Measurements from ENCODE around the gene NFIA. TPM values are rescaled to one million over a fixed set of nuclear protein-coding genes. Genes with fewer than 3 reads are reported as not detected.

NFIA gene
- polyA plus RNA-seq, 10 donors: 28.0 to 37.7 (median 32.4) TPM

DNA sequence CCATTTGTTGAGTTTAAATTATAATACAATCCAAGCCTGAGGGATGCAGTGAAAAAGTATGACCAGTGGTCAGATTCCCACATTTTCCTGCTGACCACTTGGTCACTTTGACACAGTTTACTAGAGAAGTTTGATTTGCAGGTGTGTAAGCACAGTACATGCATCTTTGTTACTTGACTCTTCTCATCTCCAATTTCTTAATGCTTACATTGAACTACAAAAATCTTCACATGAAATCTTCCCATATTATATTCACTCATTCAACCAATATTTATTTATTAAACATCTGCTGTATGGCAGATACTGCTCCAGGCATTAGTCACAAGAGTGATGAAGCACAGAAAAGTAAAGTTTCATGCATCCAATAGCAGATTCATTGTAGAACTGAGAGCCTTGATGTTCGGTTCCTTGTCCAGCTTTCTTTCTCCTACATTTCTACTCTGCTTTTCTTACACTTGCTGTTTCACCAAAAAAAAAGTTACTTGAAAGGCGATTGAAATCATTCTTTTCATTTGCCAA, 211.7 kb downstream of the NFIA start:
- peak in 1 of 3 donors; percentile 51 for DNase-seq

DNA sequence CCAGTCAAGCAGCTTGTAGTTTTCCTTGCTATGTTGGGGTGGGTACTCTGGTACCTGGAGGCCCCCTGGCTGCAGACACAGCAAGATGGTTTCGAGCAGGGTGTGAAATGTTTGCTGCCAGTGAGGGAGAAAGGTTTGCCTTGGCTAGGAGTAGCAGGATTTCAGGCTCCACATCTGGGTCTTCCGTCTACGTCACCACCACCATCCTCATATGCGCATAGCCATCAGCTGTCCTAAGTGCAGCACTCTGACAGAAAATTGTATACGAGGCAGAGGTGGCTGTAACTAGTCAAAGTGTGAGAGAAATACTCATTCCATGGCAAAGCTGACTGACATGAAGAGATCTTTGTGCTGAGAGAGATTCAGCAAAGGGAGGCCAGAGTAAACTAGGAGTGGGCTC, 212.6 kb downstream of the NFIA start:
- DNase-seq: no peak

DNA sequence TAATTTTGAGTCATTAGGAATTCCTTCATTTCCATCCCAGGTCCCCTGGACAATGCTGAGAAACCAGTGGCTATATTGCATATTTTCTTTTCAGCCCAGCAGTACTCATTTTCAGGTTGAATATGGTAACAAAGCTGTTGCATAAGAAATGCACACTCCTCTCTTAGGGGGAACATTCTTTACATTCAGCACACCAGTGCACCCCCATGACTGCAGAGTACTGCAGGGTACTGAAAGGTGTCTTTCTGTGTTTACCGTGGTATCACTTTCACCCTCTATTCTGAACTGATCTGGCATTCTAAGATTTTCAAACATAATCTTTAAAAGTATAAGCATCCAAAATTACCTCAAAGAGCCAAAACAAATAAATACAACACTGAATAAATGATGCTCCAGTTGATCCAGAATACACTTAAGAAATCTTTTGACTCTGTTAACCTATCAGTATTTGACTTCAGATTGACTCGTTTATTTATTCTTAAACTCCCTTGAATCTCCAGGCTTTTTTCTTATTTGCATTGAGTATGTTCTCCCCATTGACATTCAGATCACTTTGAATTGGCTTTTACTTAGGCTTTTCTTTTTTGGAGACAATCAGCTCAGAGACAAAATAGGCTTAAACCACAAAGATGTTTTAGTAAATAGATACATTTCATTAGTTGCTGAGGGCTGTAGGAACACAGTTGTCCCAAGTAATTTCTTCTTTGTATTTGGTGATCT, 213.6 kb downstream of the NFIA start:
- no peak for DNase-seq

DNA sequence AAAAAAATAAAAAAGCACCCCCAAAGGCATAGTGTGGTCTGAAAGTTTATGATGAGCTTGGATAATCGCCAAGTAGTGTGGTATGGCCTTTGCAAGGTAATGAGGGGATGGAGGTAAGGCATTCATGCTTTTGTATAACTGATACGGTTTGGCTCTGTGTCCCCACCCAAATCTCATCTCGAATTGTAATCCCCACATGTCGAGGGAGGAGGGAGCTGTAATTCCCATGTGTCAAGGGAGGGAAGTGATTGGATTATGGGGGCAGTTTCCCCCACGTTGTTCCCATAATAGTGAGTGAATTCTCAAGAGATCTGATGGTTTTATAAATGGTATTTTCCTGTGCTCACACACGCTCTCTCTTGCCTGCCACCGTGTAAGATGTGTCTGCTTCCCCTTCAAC, 215.5 kb downstream of the NFIA start:
- DNase-seq: no peak

DNA sequence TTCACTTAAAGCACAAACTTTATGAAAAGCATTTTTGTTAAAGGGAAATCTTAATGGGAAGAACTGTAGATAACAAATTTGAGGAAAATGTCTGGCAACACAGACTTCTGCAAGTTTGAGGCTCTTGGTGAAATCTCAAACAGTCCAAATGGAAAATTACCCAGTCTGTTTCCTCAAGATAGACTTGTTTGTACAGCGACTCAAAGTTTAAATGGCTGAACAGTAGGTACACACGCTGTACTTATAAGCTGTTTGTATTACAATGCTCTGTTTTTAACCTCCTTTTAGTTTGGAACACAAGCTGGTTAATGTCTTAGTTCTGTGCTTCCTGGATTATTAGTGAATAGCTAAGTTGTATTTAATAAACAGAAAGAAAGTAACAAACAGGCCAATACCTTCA, 217.1 kb downstream of the NFIA start:
- DNase-seq: no peak

DNA sequence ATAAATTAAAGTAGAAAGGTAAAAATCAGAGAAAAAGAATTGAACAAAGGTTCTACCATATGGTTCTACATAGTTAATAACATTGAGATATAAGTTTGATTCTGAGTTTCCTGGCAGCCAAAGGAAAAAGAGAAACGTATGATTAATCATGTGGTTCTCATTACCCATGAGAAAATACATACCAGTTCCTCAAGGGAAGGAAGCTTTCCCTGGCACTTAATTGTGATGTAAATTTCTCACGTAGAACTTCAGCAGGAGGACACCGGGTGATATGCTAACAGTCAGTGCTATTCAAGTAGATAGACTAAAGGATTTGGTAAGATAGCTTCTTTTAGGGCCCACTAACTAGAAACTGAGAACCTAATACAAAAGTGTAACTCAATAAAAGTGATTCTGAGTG, 218.5 kb downstream of the NFIA start:
- DNase-seq: no peak

DNA sequence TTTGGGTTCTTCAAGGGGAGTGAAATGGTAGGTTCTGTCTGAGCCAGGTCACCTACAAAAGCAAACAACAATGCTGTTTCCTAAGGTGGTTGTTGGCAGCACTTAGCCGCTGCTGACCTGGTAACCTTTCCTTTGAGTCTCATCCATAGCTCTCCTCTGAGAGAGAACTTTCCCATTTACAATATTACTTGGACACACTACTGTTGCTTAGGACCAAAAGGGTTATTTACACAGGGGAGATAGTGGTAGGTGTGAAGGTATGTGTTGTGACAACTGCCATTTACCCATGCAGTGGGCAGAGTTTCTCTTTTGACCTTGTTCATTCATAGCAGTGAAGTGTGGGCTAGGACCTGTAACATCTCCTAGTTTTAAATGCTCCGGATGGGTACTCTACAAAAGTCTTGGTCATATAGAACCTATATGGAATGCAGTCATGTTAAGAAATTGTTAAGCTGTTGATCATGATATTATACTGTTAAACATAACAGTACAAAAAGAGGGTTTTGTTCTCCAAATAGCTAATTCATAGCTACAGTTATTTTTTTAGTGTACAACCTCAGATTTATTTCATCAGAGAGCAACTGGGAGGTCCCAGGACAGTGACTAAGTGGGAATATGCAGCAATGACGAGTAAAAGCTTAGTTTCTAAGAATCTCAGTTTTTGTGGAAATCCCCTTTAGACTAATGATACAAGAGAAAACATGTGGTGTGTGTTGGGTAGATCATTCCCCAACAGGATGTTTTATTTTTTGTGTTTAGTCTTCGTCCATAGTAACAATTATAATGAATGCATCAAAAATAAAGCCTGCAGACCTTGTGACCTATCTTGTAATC, 219.7 kb downstream of the NFIA start:
- peak in 2 of 3 donors; percentile 76 to 85 for DNase-seq

DNA sequence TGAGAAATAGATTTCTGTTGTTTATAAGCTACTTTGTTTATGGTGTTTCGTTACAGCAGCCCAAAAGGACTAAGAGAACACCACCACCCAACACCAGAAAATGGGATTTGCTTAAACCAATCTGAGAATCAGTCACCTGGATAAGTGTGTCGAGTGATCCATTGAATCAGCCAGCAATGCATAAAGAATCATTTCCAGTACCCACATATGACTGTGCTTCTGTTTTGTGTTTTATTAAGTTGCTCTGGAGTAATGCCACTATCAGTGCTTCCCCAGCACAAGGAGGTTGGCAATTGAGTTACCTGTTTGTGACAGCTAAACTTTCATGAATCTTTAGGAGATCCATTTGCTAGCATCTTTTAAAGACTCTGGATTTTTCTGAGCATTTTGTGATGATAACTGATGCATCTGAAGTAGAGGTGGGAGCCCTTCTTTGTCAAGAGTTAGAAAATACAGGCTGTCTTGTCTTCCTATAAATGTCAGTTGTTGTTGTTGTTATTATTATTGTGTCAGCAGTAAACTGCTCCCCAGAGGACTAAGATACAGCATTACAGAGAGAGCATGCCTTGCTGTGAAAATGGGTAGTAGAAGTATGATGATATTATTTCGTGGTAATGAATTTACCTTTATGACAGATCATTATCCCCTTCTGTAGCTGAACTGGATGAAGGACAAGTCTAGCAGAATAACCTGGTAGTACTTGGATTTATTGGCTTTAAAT, 225.2 kb downstream of the NFIA start:
- DNase-seq: no peak

DNA sequence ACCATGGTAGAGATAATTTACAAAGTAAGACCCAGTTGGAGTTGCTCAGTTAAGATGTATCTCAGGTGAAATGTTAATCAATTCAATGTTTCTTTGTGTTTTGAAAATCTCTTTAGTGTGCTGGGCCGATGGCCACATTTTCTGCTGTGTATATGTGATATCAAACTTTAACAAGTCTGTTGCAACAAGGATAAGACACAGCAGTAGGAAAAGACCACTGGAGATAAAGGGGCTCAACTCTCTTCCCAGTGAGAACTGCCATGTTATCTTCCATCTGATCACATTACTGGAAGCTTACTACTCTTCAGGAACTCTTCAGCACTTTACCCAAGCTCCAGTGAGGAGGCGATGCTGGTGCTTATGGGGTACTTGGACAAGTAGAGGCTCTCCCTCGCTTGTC, 227.7 kb downstream of the NFIA start:
- no peak for DNase-seq

DNA sequence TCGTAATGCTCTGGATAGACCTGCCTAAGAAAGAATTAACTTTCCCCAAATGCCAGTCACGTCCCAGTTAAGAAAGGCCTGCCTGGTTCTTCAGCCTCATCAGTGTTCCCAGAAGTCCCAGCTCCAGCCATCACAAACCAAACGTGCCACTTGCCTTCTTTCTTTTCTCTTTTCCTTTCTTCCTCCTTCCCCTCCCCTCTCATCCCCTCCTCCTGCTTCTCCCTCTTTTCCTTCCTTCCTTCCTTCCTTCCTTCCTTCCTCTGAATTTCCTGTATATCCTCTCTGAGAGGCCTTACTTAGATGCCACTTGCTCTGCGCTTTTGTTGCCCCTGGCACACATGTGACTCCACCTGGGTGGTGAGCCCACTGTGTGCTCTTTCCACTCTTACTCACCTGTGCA, 228.2 kb downstream of the NFIA start:
- no peak for DNase-seq

DNA sequence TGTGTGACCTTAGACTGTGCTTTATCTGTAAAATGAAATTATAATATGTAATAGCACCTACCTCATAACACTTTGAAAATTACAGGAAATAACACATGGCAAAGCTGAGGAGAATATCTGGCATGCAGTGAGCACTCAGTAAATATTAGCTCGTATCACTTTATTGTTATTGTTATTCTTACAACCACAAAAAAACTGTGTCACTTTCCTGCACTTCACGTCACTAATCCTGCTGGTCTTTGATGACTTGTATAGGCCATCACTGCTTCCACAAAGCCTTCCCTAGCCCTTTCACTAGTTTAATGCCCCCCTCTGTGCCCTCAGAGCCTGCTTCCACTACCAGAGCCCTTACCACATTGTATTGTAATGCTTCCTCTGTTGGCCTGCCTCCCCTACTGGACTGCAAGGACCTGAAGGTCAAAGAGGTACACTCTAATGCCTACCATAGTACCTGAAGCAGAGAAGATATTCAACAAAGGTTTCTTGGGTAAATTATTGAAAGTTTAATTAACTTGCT, 231.6 kb downstream of the NFIA start:
- DNase-seq: no peak

DNA sequence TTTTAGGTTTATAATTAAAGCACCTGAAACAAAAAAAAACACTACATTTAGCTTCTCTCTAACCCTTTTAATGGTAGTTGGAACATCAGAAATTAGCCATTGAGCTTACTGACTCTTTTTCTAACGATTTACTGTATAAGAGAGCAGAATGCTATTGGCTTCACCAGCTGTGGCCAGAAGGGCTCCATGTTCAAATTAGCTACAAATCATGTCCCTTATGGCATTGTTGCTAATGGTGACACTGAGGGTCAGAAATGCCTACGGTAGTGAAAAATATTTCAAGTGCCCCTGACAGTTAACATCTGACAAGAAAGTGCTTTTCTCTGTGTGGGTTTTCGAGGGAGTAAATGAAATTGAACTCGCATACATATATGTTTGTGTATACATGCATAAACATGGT, 232.7 kb downstream of the NFIA start:
- DNase-seq: no peak

DNA sequence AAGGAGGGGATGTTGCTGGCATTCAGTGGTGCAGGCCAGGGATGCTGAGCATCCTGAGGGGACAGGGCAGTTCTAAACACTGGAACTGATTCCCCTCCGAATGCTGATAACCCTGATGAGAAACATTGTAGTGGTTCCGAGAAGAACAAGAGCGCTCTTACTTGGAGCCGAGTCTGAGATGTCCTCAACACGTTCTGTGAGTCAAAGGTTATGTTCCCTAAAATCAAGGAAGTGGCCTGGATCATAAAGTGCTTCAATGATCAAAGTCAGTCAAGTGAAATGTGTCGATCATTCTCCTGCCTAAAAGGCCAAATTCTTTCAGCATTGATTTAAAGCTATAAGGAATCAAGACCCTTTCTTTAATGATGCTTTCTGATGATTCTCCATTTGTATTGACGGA, 234.1 kb downstream of the NFIA start:
- DNase-seq: no peak

DNA sequence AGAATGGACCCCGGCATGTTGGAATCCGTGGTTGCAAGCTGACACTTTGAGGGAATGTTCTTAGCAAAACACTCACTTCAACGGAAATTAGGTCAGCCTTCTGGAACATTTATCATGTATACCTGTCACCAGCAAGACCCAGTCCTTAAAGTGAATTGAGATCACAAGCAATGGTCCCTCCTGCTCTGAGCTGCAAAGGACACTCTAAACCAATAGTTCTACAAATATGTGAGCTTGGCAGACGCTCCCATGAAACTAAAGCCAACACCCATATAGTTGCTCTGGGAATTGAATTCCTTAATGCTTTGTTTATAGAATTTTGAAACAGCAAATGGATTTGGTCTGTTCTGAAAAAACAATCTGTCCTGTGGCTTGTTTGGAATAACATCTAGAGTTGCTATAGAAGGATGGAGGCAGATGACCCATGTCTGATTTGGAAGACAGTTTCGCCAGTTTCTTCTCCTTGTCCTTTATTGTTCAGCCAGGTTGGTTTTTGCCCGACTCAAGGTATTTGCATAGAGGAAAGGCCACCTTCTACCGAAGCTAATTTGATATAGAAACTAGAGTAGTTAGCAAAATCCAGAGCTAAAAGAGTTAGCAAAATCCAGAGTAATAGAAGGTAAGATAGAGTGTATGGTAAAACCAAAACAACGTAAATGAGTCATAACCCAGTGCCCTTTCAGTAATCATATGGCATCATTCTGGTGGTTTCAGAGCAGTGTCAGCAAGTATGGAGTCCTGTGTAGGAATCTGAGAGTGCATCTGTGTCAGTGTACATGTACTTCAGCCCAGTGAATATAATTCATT, 236.2 kb downstream of the NFIA start:
- DNase-seq: peak; percentile 81 to 96 (median 89)

DNA sequence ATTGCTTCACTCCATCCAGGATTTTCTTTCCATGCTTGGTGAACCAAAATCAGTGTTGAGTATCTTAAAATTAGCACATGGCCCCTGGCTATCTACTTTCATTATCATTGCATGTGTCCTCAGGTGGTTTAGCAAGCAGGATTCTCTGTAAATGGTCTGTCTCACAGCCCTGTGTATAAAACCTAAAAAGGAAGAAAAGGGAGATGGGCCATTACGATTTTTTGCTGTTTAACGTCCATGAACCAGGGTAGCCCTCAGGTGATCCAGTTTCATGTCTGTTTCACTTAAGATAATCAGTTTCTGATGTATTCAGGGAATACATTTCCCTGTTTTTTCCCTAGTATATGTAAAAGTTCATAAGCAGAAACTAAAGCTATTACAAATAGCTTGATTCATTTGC, 238.2 kb downstream of the NFIA start:
- DNase-seq: no peak

DNA sequence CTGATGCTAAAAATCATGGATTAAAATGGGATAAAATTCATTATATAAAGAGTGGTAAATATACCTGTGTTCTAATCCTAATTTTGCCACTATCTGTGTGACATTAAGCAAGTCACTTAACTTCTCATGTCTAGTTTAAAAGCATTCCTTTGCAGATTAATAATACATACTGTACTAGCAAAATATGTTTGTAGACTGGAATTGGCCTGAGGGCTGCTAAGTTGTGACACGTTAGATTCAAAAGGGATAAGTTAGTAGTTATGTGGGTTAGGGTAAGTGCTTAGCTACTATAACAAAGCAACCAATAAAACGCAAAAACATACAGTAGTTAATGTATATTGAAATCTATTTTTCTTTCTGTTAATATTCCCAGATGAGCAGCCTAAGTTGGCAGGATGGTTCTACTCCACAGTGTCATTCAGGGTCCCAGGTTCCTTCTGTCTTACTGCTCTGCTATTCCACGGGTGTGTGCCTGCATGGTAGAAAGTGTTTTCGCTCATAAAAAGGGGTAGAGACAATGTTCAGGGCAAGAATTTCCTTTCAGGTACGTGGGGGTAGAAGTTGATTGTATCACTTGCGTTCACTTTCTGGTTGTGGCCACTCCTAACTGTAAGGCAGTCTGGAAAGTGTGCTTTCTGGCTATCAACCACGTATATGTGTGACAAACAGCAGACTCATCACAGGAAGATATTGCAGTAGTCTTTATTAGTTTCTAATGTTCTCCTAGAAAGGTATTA, 239.8 kb downstream of the NFIA start:
- no peak for DNase-seq

DNA sequence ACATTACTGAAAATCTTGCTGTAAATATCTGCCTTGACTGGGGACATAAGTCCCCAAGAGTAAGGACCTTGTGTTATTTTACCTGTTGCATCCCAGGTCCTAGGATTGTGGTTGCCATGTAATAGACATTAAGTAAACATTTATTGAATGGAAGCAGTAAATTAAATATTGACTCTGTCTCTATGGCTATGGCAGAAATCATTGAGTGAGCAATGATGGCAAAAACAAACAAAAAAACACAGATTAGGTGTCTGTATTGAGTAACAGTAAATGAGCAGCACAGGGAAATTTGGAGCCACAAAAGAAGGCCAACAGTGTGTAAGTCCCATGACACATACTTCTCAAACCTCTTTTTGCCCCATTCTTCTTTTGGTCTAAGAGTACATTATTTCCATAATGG, 240.4 kb downstream of the NFIA start:
- DNase-seq: no peak

DNA sequence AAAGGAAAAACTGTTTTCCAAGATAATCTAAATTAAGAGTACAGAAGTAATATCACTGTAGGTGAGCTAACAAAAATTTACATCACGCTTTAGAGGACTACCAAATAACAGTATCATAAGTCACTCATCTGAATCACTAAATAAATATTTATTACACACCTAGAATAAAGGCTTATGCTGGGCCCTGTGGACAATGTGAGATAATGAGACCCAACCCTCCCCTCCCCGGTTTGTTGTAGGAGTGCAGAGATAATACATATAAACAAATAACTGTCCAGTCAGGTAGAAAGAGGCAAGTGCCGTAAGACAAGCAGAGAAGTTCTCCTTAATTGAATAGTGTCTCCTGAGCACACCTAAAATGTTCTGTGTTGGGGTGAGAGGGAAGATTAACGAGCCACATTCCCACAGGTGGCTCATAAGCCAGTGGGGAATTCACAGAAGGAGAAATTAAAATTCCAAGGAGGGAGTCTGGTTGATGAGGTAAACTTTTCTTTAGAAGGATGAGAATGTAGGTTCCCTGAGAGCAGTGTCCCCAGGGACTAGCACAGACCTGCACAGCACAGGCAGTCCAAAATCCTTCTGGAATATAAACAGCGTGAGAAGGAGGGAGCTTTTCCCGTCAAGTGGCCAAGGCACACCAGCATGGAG, 241.4 kb downstream of the NFIA start:
- DNase-seq: no peak

DNA sequence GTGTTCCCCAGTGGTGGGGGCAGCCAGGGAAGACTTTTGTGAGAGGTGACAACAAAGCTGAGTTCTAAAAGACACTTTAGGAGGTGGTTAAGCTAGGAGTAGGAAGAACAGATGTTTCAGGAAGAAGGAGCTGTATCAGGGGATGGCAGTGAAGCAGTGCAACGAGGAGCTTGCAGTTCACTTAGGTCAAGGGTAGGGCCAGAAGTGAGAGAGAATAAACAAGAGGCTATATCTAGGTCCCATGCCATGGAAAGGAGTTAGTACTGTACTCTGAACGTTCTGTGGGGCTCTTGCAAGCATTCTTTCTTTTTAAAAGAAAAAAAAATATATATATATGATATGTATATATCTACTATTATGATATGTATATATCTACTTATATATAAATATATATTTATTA, 244.4 kb downstream of the NFIA start:
- DNase-seq: no peak

DNA sequence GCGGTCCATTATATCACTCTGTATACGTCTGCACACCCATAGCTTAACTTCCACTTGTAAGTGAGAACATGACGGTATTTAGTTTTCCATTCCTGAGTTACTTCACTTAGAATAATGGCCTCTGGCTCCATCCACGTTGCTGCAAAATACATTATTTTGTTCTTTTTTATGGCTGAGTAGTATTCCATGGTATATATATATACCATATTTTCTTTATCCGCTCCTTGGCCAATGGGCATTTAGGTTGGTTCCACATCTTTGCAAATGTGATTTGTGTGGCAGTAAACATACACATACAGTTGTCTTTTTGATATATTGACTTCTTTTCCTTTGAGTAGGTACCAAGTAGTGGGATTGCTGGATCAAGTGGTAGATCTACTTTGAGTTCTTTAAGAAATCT, 245.1 kb downstream of the NFIA start:
- no peak for DNase-seq

Measured in muscle of back (tissue), 11 donors.